ENCODE results near the gene CRYZ. TPM values are rescaled to one million over a fixed set of nuclear protein-coding genes. Genes with fewer than 3 reads are reported as not detected.
"Not testable (repeated sequence)": the region's sequence is repeated elsewhere in the genome, so short reads cannot be mapped to it uniquely, and the experiment has no call there.

The CRYZ gene
- total RNA-seq, 1 donor from 2014 or later = not detected

GRCh38 chr1:74673351-74674111 lies 59.3 kb downstream of the CRYZ start, which contains the start of gene ERICH3:
TSS of gene ERICH3 (minus strand) at chr1:74673792. CDS start at chr1:74673519, 273 bp downstream.
- H3K4me3 ChIP-seq = peak within 1 kb of the TSS; percentile 45
- H3K36me3 Mint-ChIP-seq = no peaks in the 10 kb centered on the region
- no peaks in the 10 kb centered on the region for H4K20me1 ChIP-seq (ENCODE audit: low read depth)
- no peak within 1 kb of the TSS for H3K27ac ChIP-seq
- no peaks in the 10 kb centered on the region for H3K36me3 ChIP-seq
- peak; percentile 27 for DNase-seq (ENCODE audit: low spot score)
- H3K27me3 Mint-ChIP-seq (ENCODE audit: insufficient read depth, low read depth) = peaks cover 5% of the 10 kb centered on the region
- H3K9me3 ChIP-seq (ENCODE audit: low read depth) = no peaks in the 10 kb centered on the region
- H3K9me3 Mint-ChIP-seq = peaks cover 23% of the 10 kb centered on the region
- H3K4me3 Mint-ChIP-seq = no peak within 1 kb of the TSS
- no peaks in the 10 kb centered on the region for H3F3A ChIP-seq (ENCODE audit: low read depth)
- H3K4me1 Mint-ChIP-seq = no peaks in the 10 kb centered on the region
- H3K9ac ChIP-seq = no peak within 1 kb of the TSS
- no peaks in the 10 kb centered on the region for H3K79me2 ChIP-seq (ENCODE audit: low read depth)
- H3K4me1 ChIP-seq = no peaks in the 10 kb centered on the region
- no peak for TF ChIP-seq EZH2 (IDR thresholded peaks at IDR 0.05)
- no peak for TF ChIP-seq EZH2phosphoT487 (IDR thresholded peaks at IDR 0.05)
- TF ChIP-seq, protein P1, sequence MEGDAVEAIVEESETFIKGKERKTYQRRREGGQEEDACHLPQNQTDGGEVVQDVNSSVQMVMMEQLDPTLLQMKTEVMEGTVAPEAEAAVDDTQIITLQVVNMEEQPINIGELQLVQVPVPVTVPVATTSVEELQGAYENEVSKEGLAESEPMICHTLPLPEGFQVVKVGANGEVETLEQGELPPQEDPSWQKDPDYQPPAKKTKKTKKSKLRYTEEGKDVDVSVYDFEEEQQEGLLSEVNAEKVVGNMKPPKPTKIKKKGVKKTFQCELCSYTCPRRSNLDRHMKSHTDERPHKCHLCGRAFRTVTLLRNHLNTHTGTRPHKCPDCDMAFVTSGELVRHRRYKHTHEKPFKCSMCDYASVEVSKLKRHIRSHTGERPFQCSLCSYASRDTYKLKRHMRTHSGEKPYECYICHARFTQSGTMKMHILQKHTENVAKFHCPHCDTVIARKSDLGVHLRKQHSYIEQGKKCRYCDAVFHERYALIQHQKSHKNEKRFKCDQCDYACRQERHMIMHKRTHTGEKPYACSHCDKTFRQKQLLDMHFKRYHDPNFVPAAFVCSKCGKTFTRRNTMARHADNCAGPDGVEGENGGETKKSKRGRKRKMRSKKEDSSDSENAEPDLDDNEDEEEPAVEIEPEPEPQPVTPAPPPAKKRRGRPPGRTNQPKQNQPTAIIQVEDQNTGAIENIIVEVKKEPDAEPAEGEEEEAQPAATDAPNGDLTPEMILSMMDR (IDR thresholded peaks at IDR 0.05) = no peak
- peak within 1 kb of the TSS; percentile 87 for H2AFZ ChIP-seq (replicated peaks)
- peaks cover 11% of the 10 kb centered on the region for H3K27me3 ChIP-seq
- peak within 1 kb of the TSS; percentile 77 for H3K4me2 ChIP-seq
- H3K27ac Mint-ChIP-seq = no peak within 1 kb of the TSS

- H3K4me2 ChIP-seq; H3F3A ChIP-seq (ENCODE audit: low read depth); H3K4me1 ChIP-seq; H3K27ac Mint-ChIP-seq; H3K9ac ChIP-seq; H4K20me1 ChIP-seq (ENCODE audit: low read depth); H3K4me1 Mint-ChIP-seq; H3K36me3 Mint-ChIP-seq; H3K27me3 Mint-ChIP-seq (ENCODE audit: insufficient read depth, low read depth); H3K79me2 ChIP-seq (ENCODE audit: low read depth); H3K9me3 ChIP-seq (ENCODE audit: low read depth); DNase-seq (ENCODE audit: low spot score); H3K4me3 ChIP-seq; H3K36me3 ChIP-seq; H3K27ac ChIP-seq; H2AFZ ChIP-seq (replicated peaks); H3K4me3 Mint-ChIP-seq: not testable (repeated sequence)
- H3K9me3 Mint-ChIP-seq = peaks cover 23% of the 10 kb centered on the region
- peaks cover 11% of the 10 kb centered on the region for H3K27me3 ChIP-seq
Observed at GRCh38 chr1:74670866-74671265, 62.0 kb downstream of the CRYZ start.

Other genes with a start within 250 kb of the CRYZ start
- gene LRRC53, start 220.4 kb downstream of the CRYZ start, total RNA-seq (ENCODE audit: low replicate concordance) = not detected in 2 replicates
- 0.03 TPM in 1 of 2 replicates, not detected in the other for gene ERICH3, start 59.3 kb downstream of the CRYZ start, total RNA-seq (ENCODE audit: low replicate concordance)
- 0.13 TPM in 1 of 2 replicates, not detected in the other for gene TYW3, start 102 bp upstream of the CRYZ start, total RNA-seq (ENCODE audit: low replicate concordance)

Measured in neural progenitor cell (in vitro differentiated cells).